ENCODE data around the gene GARIN5B. TPM values are rescaled to one million over a fixed set of nuclear protein-coding genes. Genes with fewer than 3 reads are reported as not detected.
A peak's percentile ranks its signal among the peaks of the same experiment; 100 is the strongest.

Gene GARIN5B
- total and polyA plus RNA-seq, 2 of the 4 experiments (the other 2 are of a cell fraction), result not detected

DNA sequence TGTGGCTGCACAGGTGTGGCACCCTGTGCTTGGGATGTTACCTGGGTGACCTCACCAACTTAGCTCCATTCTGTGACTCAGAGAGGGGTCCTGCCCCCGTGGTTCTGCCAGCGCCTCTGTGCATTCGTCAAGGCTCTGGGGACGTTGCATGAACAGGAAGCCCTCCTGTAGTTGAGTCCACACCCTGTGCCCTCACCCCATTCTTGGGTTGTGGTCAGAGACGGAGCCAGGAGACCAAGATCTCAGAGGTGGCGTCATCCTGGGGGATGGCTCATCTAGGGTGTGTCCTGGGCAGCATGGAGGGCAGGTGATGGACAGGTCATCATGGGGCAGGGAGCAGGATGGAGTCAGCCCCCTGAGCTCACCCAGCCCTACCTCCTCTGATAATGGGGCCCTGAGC, 11.0 kb downstream of the GARIN5B start:
- Histone ChIP-seq H3K27me3 (ENCODE audit: control insufficient read depth, insufficient read depth, low read length) (peaks cover 39% of the 10 kb centered on the region), H2BK5ac (ENCODE audit: low read depth, low read length, poor library complexity, severe bottlenecking) (no peak overlapping the region), H3K9me3 (ENCODE audit: control insufficient read depth, insufficient read depth, low read length) (no peaks in the 10 kb centered on the region), H3K9ac (ENCODE audit: low read depth, low read length) (no peak overlapping the region), H4K8ac (ENCODE audit: low read depth in 2 of 2, low read length in 2 of 2) (no peak overlapping the region), H3K23ac (ENCODE audit: low read depth, low read length) (no peak overlapping the region), H2AK5ac (ENCODE audit: low read depth, low read length) (no peak overlapping the region), H3K4ac (ENCODE audit: low read depth, low read length) (no peak overlapping the region), H3K36me3 (ENCODE audit: control insufficient read depth, insufficient read depth, low read length) (peaks cover 3% of the 10 kb centered on the region; the same call in 1 of the 2 replicates), H3K14ac (replicated peaks; ENCODE audit: low read depth, low read length) (no peak overlapping the region), H2AFZ (replicated peaks; ENCODE audit: low read length, poor library complexity) (no peak overlapping the region), H2BK120ac (ENCODE audit: low read depth, low read length) (no peak overlapping the region), H3K4me2 (ENCODE audit: low read depth, low read length) (no peak overlapping the region), H2BK15ac (ENCODE audit: low read depth, low read length) (no peak overlapping the region), H4K20me1 (ENCODE audit: insufficient read depth, low read length) (peaks cover 7% of the 10 kb centered on the region; the same call in 1 of the 2 replicates), H2BK20ac (ENCODE audit: low read depth, low read length) (no peak overlapping the region), H4K91ac (ENCODE audit: insufficient read depth, low read depth, low read length) (no peak overlapping the region), H3K18ac (ENCODE audit: low read depth, low read length) (no peak overlapping the region), H3K27ac (ENCODE audit: insufficient read depth, low read length) (no peak overlapping the region), H3K4me1 (ENCODE audit: control insufficient read depth, insufficient read depth, low read length) (peaks cover 5% of the 10 kb centered on the region; the same call in 1 of the 2 replicates), H3K9me1 (ENCODE audit: insufficient read depth, low read length) (no peaks in the 10 kb centered on the region), H3K4me3 (ENCODE audit: insufficient read depth, low read depth, low read length) (no peak overlapping the region), H2AK9ac (replicated peaks; ENCODE audit: low read depth, low read length, poor library complexity) (peak overlapping the region; percentile 55), H3K56ac (ENCODE audit: extremely low read depth, insufficient read depth, low read length) (no peak overlapping the region), H3K79me1 (ENCODE audit: low read depth in 1 of 2, low read length in 2 of 2) (no peaks in the 10 kb centered on the region), H4K5ac (ENCODE audit: low read depth, low read length) (no peak overlapping the region)
- TF ChIP-seq, protein P1, sequence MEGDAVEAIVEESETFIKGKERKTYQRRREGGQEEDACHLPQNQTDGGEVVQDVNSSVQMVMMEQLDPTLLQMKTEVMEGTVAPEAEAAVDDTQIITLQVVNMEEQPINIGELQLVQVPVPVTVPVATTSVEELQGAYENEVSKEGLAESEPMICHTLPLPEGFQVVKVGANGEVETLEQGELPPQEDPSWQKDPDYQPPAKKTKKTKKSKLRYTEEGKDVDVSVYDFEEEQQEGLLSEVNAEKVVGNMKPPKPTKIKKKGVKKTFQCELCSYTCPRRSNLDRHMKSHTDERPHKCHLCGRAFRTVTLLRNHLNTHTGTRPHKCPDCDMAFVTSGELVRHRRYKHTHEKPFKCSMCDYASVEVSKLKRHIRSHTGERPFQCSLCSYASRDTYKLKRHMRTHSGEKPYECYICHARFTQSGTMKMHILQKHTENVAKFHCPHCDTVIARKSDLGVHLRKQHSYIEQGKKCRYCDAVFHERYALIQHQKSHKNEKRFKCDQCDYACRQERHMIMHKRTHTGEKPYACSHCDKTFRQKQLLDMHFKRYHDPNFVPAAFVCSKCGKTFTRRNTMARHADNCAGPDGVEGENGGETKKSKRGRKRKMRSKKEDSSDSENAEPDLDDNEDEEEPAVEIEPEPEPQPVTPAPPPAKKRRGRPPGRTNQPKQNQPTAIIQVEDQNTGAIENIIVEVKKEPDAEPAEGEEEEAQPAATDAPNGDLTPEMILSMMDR (conservative IDR thresholded peaks at IDR 0.05; ENCODE audit: low read depth, low read length), result no peak
- TF ChIP-seq MAZ (IDR thresholded peaks at IDR 0.05; ENCODE audit: borderline replicate concordance, low read depth, low read length) (no peak), FOS (IDR thresholded peaks at IDR 0.05; ENCODE audit: low read depth, low read length) (no peak), POLR2A (IDR thresholded peaks at IDR 0.05; ENCODE audit: low read depth, low read length) (no peak)
- dilution Hi-C loops (cut with HindIII; ENCODE audit: low sequenced_read_pairs, unreplicated experiment), result no loop called here
- WGBS, 2 experiments (ENCODE audit: extremely low coverage in 2 of 2, insufficient read length in 1 of 2), result no CpG with 5 or more reads among the region's 6 CpGs
- BruUV-seq (replicated peaks), result no TSS peak
- in situ Hi-C loops (cut with MboI; ENCODE audit: low sequenced_read_pairs), result no loop called here
- DNase-seq, result no peak
- ChIA-PET CTCF (no interaction called here), POLR2A (ENCODE audit: unreplicated experiment) (no interaction called here)
- ATAC-seq (ENCODE audit: low read depth), result no peak
- intact Hi-C loops (cut with micrococcal nuclease), result no loop called here
